NCI-H82 treated with DMSO at 0.1 percent for 48 hours (cell line): ENCODE measurements around the gene AVP.

ENCODE experiments used
- DNase-seq: peaks from one replicate; lab custom pipeline; 2025; ENCODE audit not compliant: unreplicated experiment; lab: John Stamatoyannopoulos, UW

AVP gene

GRCh38 chr20:3111507-3111906, 27.0 kb upstream of the AVP start:
- DNase-seq = no peak

DNA sequence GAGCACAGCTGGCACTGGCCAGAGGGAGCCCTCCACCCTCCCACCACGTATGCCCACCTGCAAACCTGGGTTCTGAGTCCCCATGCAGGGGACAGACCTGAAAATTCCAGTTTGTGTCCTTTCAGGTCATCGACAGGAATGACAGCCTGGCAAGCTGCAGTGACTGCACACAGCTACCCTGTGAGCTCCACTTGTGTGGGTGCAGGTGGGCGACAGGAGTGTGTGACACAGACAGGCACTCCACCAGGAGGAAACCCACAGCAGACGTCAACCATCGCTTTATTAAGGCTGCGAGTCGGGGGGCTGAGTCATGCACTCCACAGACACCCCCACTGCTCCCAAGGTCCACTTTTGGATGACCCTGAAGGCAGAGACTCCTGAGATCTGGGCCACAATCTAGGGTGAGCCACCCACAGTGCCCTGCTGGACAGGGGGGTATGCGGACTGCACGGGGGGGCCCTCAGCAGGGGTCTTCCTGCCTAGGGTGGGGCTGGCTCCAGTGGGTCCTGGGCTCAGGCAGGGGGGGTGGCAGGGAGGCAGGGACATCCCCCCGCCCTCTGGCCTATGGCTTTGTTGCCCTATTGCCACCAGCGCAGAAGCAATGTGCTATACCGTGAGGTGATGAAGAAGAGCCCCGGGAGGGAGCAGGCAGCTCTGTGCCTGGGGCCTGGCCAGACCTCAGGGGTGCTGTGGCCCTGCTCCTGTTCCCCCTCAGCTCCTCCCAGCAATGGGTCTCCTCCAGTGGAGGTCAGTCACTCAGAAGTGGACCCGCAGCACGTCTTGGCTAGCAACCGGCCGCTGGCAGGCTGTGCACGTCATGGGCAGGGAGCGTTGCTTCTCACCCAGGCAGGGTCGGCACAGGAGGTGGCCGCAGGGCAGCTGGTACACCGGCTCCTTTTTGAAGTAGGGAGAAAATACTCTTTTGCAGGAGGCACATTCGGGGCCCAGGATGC, 25.1 kb upstream of the AVP start:
- DNase-seq = no peak

GRCh38 chr20:3107464-3108025, 23.0 kb upstream of the AVP start:
- DNase-seq = no peak

DNA sequence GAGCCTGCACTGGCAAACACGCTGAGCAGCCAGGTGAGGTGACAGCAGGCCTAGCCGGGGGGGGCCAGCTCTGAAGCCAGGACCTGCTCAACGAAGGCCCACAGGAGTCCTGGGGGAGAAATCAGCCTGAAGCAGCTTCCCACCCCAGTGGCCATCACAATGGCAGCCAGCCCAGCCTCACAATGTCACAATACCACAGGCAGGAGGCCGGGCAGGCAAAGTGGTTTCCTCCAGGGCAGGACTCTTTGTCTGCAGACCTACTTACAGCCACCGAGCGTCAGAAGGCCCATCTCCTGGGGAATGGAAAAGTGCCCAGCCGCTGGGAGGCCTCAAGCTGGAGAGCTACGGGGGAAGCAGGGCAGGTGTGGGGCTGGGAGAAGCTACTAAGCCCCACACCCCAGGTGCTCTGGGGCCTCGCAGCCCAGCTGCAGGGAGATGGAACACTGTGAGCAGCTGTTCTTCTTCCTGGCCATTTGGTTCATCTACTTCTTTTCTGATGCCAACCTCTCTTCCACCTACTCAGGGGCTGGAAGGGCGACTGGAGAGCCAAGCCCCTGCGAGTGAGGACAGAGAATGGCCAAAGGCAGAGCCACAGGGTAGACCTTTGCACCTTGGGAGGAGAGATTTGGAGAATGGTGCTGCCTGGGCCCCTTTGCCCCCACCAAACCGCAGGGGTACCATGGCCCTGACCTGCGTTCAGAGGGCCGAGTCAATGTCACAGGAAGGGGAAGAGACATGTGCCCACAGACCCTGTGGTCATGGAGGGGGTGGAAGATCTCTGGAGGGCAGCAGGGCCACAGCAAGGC, 22.3 kb upstream of the AVP start:
- DNase-seq = no peak

- no peak for DNase-seq
Measured at GRCh38 chr20:3106185-3106584, 21.7 kb upstream of the AVP start.

GRCh38 chr20:3105256-3106137, 21.0 kb upstream of the AVP start:
- no peak for DNase-seq

GRCh38 chr20:3103369-3104032, 19.0 kb upstream of the AVP start:
- no peak for DNase-seq

DNA sequence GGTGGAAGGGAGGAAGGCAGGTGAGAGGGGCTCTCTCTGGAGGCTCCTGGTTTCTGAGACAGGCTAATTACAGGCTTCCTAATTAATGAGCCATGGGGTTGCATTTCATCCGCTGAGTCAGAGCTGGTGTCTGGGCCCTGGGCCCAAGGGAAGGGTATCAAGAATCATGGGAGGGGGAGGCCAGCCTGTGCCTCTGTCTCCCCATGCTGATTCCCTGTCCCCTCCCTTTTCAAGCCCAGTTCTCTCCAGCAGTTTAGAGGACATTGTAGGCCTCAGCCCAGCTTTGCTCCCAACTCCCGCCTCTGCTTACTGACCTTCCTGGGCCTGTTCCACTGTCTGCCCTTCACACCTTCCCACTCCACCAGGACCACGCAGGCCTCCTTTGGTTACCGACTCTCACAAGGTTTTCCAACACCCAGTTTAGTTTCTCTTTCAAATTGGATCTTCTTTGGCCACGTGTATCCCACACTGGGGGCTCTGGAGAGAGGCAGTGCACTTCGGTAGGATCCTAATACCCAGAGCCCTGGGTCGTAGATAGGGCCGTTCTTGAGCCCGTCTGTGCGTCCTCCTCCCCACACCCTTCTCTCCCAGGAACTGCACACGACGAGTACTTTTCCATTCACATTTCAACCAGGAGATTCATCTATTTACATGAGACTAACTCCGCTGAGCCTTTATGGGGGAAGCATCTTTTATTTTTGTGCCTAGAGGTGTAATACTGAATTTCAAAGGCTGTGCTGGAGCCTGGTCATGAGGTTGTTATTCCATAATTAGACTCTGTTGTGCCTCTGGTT, 18.2 kb upstream of the AVP start:
- no peak for DNase-seq

- DNase-seq = no peak
Measured at GRCh38 chr20:3101737-3102574, 17.4 kb upstream of the AVP start.

DNA sequence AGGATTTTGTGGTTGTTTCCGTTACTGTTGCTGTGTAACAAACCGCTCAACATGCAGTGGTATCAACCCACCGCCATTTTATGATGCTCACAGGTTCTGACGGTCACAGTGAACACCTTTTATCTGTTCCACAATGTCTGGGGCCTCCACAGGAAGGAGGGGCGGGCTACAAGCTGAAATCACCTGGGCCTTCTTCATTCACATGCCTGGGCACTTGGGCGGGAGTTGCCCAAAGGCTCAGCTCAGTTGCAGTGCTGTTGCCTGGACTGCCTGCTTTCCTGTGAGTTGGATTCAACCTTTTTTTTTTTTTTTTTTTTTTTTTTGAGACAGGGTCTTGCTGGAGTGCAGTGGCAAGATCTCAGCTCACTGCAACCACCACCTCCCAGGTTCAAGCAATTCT, 16.7 kb upstream of the AVP start:
- DNase-seq = no peak

DNA sequence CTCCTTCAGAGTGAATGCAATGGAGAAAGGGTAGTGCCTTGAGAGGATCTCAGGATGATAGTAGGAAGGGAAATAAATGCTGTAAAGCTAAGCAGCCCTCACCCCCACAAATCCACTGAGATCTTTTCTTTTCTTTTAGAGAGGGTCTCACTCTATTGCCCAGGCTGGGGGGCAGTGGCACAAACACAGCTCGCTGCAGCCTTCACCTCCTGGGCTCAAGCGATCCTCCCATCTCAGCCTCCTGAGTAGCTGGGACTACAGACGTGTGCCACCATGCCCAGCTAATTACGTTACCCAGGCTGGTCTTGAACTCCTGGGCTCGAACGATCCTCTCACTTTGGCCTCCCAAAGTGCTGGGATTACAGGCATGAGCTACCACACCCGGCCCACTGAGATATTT, 16.0 kb upstream of the AVP start:
- DNase-seq = no peak

GRCh38 chr20:3094848-3095629, 10.5 kb upstream of the AVP start:
- no peak for DNase-seq

DNA sequence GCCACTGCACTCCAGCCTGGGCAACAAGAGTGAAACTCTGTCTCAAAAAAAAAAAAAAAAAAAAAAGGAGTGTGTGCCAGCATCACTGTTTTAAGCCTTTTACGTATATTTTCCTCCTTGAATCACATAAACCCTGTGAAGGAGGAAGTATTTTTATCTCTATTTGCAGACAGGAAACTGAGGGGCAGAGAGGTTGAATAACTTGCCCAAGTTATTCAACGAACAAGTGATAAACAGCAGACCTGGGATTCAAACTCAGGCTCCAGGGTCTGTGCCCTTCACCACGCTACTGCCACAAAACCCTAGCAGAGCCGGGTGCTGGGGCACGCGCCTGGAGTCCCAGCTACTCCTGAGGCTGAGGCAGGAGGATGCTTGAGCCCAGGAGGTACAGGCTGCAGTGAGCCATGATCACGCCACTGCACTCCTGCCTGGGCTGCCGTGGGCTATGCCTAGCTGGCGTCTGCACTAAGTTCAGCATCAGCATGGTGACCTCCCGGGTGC, 9.4 kb upstream of the AVP start:
- DNase-seq = no peak

DNA sequence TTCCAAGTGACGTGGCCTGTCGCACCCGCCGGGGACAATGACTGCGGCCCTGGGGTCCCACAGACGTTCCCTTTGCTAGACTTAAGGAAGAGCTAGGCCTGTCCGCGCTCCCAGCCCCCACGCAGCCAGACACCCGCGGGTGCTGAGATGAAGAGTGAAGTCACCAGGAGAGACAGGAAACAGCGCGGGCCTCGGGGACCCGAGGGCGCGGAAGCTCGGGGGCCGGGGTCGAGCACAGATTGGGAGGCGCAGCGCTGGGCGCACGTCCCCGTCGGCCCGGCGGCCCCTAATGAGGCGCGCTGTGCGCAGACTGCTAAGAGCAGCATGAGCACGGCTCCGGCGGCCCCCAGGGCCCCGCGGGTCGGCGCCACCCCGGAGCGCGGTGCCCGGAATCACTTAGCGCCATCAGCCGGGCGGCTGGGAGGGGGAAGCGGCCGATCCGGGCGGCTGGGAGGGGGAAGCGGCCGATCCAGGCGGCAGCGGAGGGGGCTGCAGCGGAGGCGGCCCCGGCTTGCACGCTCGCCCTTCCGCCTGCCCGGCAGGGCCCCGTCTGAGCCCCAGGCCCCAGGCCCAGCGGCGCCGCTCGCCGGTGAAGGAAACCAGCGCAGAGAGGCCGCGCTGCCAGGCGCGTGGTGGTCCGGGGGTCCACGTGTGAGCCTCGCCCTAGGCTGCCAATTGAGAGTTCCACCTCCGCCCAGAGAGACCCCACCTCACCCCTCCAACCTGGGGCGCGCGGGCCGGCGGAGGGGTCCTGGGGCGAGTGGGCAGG, 8.3 kb upstream of the AVP start:
- no peak for DNase-seq

GRCh38 chr20:3090565-3090964, 6.0 kb upstream of the AVP start:
- no peak for DNase-seq

- DNase-seq = no peak
Measured at GRCh38 chr20:3088031-3088430, 3.5 kb upstream of the AVP start.

DNA sequence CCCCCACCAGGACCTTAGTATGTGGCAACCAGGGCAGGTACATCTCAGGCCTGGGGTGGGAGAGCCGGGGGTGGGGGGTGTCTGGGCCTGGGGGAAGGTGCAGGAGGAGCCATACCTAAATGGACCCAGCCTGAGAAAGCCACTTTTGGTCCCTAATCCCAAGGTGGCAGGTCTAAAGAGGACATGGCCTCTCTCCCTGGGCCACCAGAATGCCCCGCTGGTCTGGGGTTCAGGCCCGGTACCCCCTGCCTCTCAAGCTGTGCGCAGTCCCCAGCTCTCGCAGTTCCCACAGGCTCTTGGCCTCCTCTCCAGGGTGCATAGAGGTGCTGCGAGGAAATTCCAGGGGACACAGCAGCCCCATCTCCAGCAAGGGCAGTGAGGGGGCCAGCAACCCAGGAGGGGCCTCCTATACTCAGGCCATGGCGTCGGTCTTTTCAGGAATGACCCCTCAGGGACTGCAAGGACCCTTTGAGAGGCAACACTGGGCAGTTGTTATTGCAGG, 1.1 kb upstream of the AVP start:
- DNase-seq = no peak
